ENCODE data around the gene SMG9.

The SMG9 gene

DNA sequence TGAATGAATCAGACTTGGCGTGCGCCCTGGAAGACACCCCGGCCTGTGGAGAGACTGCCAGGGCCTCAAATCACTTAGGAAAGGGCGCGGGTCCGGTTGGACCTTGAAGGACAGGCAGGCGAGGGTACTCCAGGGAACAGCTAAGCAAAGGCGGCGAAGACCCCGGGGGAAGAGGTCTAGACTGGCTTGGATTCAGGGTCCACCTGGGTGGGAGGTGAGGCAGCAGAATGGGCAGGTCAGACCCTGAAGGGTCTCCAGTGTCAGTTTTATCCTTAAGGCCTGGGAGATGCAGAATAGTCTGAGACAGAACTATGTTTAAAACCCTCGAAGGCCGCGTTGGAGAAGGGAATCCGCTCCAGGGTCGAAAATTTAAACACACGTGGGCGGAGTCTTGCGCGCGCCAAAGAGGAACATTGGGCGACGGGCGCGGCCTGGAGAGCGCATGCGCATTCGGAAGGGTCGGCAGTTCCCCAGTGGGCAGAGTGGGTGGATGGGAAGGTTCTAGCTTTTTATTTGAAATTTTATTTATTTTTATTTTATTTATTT, 567 bp upstream of the SMG9 start (continued):
- TF ChIP-seq, protein P1, sequence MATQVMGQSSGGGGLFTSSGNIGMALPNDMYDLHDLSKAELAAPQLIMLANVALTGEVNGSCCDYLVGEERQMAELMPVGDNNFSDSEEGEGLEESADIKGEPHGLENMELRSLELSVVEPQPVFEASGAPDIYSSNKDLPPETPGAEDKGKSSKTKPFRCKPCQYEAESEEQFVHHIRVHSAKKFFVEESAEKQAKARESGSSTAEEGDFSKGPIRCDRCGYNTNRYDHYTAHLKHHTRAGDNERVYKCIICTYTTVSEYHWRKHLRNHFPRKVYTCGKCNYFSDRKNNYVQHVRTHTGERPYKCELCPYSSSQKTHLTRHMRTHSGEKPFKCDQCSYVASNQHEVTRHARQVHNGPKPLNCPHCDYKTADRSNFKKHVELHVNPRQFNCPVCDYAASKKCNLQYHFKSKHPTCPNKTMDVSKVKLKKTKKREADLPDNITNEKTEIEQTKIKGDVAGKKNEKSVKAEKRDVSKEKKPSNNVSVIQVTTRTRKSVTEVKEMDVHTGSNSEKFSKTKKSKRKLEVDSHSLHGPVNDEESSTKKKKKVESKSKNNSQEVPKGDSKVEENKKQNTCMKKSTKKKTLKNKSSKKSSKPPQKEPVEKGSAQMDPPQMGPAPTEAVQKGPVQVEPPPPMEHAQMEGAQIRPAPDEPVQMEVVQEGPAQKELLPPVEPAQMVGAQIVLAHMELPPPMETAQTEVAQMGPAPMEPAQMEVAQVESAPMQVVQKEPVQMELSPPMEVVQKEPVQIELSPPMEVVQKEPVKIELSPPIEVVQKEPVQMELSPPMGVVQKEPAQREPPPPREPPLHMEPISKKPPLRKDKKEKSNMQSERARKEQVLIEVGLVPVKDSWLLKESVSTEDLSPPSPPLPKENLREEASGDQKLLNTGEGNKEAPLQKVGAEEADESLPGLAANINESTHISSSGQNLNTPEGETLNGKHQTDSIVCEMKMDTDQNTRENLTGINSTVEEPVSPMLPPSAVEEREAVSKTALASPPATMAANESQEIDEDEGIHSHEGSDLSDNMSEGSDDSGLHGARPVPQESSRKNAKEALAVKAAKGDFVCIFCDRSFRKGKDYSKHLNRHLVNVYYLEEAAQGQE (tag by site-specific recombination; IDR thresholded peaks at IDR 0.05): peak; percentile 39; the same call in 1 of the 2 replicates
- TF ChIP-seq YY2 (tag by site-specific recombination; IDR thresholded peaks at IDR 0.05) (0 out of 2 replicates have a peak, but pooled peaks have one; percentile 12), ZNF121 (tag by site-specific recombination; IDR thresholded peaks at IDR 0.05) (peak; percentile 34; the same call in 1 of the 2 replicates), KLF1 (tag by site-specific recombination; IDR thresholded peaks at IDR 0.05) (no peak; the same call in 1 of the 2 replicates), PRDM1 (tag by site-specific recombination; IDR thresholded peaks at IDR 0.05) (no peak; the same call in 1 of the 2 replicates), ZNF280C (tag by site-specific recombination; IDR thresholded peaks at IDR 0.05) (no peak), ZNF792 (tag by site-specific recombination; IDR thresholded peaks at IDR 0.05) (peak; percentile 95), GLI2 (tag by site-specific recombination; IDR thresholded peaks at IDR 0.05; ENCODE audit: borderline replicate concordance, low read depth) (no peak), ZNF623 (tag by site-specific recombination; IDR thresholded peaks at IDR 0.05) (peak; percentile 35), HOXD13 (CRISPR knock-in tag; IDR thresholded peaks at IDR 0.05; ENCODE audit: borderline replicate concordance) (no peak), ZNF510 (tag by site-specific recombination; IDR thresholded peaks at IDR 0.05; ENCODE audit: insufficient replicate concordance) (no peak), PRDM4 (tag by site-specific recombination; IDR thresholded peaks at IDR 0.05) (peak; percentile 61; the same call in 1 of the 2 replicates), ZBTB11 (tag by site-specific recombination; conservative IDR thresholded peaks at IDR 0.05; ENCODE audit: low read depth) (peak; percentile 18; the same call in 1 of the 2 replicates), RBAK (tag by site-specific recombination; IDR thresholded peaks at IDR 0.05) (0 out of 2 replicates have a peak, but pooled peaks have one; percentile 31), BCL6B (tag by site-specific recombination; IDR thresholded peaks at IDR 0.05) (no peak), ZNF341 (tag by site-specific recombination; IDR thresholded peaks at IDR 0.05; ENCODE audit: low read depth) (peak; percentile 73), ZIC2 (tag by site-specific recombination; IDR thresholded peaks at IDR 0.05) (0 out of 2 replicates have a peak, but pooled peaks have one; percentile 2), WT1 (tag by site-specific recombination; IDR thresholded peaks at IDR 0.05) (no peak; the same call in 1 of the 2 replicates), FEZF1 (tag by site-specific recombination; IDR thresholded peaks at IDR 0.05) (no peak; the same call in 1 of the 2 replicates), ZNF433 (tag by site-specific recombination; IDR thresholded peaks at IDR 0.05; ENCODE audit: low read depth) (no peak), ZNF214 (tag by site-specific recombination; IDR thresholded peaks at IDR 0.05; ENCODE audit: borderline replicate concordance) (no peak), MZF1 (tag by site-specific recombination; IDR thresholded peaks at IDR 0.05; ENCODE audit: borderline replicate concordance) (0 out of 2 replicates have a peak, but pooled peaks have one; percentile 3)
- TF ChIP-seq, protein P2, sequence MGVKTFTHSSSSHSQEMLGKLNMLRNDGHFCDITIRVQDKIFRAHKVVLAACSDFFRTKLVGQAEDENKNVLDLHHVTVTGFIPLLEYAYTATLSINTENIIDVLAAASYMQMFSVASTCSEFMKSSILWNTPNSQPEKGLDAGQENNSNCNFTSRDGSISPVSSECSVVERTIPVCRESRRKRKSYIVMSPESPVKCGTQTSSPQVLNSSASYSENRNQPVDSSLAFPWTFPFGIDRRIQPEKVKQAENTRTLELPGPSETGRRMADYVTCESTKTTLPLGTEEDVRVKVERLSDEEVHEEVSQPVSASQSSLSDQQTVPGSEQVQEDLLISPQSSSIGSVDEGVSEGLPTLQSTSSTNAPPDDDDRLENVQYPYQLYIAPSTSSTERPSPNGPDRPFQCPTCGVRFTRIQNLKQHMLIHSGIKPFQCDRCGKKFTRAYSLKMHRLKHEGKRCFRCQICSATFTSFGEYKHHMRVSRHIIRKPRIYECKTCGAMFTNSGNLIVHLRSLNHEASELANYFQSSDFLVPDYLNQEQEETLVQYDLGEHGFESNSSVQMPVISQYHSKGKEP (tag by site-specific recombination; IDR thresholded peaks at IDR 0.05): no peak
